ENCODE results near the gene ITPR2. TPM values are rescaled to one million over a fixed set of nuclear protein-coding genes. Genes with fewer than 3 reads are reported as not detected.
"Not testable (repeated sequence)": the region's sequence is repeated elsewhere in the genome, so short reads cannot be mapped to it uniquely, and the experiment has no call there.

The ITPR2 gene
- total RNA-seq, 6 experiments from 2014 or later, result 6.9 to 8.4 (median 7.6) TPM

GRCh38 chr12:26524862-26525465 is 308.0 kb downstream of the ITPR2 start:
- TF ChIP-seq CTCF (IDR thresholded peaks at IDR 0.05), result peak; percentile 89
- Mint-ChIP-seq H3K4me1 (ENCODE audit: low read depth) (peaks cover 9% of the 10 kb centered on the region), H3K27me3 (ENCODE audit: insufficient read depth) (no peaks in the 10 kb centered on the region), H3K36me3 (ENCODE audit: low read depth) (peaks cover 11% of the 10 kb centered on the region), H3K9me3 (peaks cover 11% of the 10 kb centered on the region), H3K27ac (no peak overlapping the region), H3K4me3 (no peak overlapping the region)
- DNase-seq, result peak; percentile 28

GRCh38 chr12:26523708-26524150 is 309.3 kb downstream of the ITPR2 start:
- peak overlapping the region; percentile 64 for H3K27ac Mint-ChIP-seq
- DNase-seq, result peak; percentile 85
- peak overlapping the region; percentile 1; the same call in 1 of the 2 replicates for H3K4me3 Mint-ChIP-seq
- no peaks in the 10 kb centered on the region for H3K27me3 Mint-ChIP-seq (ENCODE audit: insufficient read depth)
- H3K36me3 Mint-ChIP-seq (ENCODE audit: low read depth), result peaks cover 11% of the 10 kb centered on the region
- H3K9me3 Mint-ChIP-seq, result peaks cover 11% of the 10 kb centered on the region
- no peak for TF ChIP-seq CTCF (IDR thresholded peaks at IDR 0.05)
- H3K4me1 Mint-ChIP-seq (ENCODE audit: low read depth), result peaks cover 9% of the 10 kb centered on the region

- DNase-seq, result no peak
- no peaks in the 10 kb centered on the region for H3K27me3 Mint-ChIP-seq (ENCODE audit: insufficient read depth)
- H3K9me3 Mint-ChIP-seq, result peaks cover 15% of the 10 kb centered on the region
- peaks cover 9% of the 10 kb centered on the region for H3K4me1 Mint-ChIP-seq (ENCODE audit: low read depth)
- no peak overlapping the region for H3K4me3 Mint-ChIP-seq
- H3K27ac Mint-ChIP-seq, result no peak overlapping the region
- no peak for TF ChIP-seq CTCF (IDR thresholded peaks at IDR 0.05)
- H3K36me3 Mint-ChIP-seq (ENCODE audit: low read depth), result peaks cover 8% of the 10 kb centered on the region
These were observed 312.1 kb downstream of the ITPR2 start for GRCh38 chr12:26520869-26521268.

GRCh38 chr12:26520109-26520508 is 312.9 kb downstream of the ITPR2 start:
- Mint-ChIP-seq H3K4me1 (ENCODE audit: low read depth) (peaks cover 9% of the 10 kb centered on the region), H3K36me3 (ENCODE audit: low read depth) (peaks cover under 1% of the 10 kb centered on the region; the same call in 1 of the 2 replicates)

GRCh38 chr12:26519462-26519861 is 313.5 kb downstream of the ITPR2 start:
- Mint-ChIP-seq H3K9me3 (peaks cover 4% of the 10 kb centered on the region; the same call in 1 of the 2 replicates), H3K36me3 (ENCODE audit: low read depth) (no peaks in the 10 kb centered on the region; the same call in 1 of the 2 replicates), H3K4me1 (ENCODE audit: low read depth) (peaks cover 9% of the 10 kb centered on the region), H3K27ac (no peak overlapping the region), H3K27me3 (ENCODE audit: insufficient read depth) (peaks cover 2% of the 10 kb centered on the region; the same call in 1 of the 2 replicates), H3K4me3 (no peak overlapping the region)
- TF ChIP-seq CTCF (IDR thresholded peaks at IDR 0.05), result no peak
- no peak for DNase-seq

More at GRCh38 chr12:26520109-26520508, 312.9 kb downstream of the ITPR2 start:
- Mint-ChIP-seq H3K27me3 (ENCODE audit: insufficient read depth) (no peaks in the 10 kb centered on the region), H3K4me3 (no peak overlapping the region), H3K9me3 (peaks cover 7% of the 10 kb centered on the region; the same call in 1 of the 2 replicates), H3K27ac (no peak overlapping the region)
- DNase-seq, result no peak
- TF ChIP-seq CTCF (IDR thresholded peaks at IDR 0.05), result no peak

GRCh38 chr12:26517320-26517719 is 315.7 kb downstream of the ITPR2 start:
- H3K9me3 Mint-ChIP-seq; H3K27me3 Mint-ChIP-seq (ENCODE audit: insufficient read depth); DNase-seq; H3K27ac Mint-ChIP-seq; H3K36me3 Mint-ChIP-seq (ENCODE audit: low read depth); H3K4me3 Mint-ChIP-seq; H3K4me1 Mint-ChIP-seq (ENCODE audit: low read depth): not testable (repeated sequence)

Measured in HFFc6 (cell line).